CD1c-positive myeloid dendritic cell (primary cell): ENCODE results near the gene ZSCAN2.

Source experiments
- DNase-seq: peaks from one replicate; pipeline ENCODE4 v3.0.0-alpha.2; 2016; ENCODE audit errors: extremely low spot score

Gene ZSCAN2

DNA sequence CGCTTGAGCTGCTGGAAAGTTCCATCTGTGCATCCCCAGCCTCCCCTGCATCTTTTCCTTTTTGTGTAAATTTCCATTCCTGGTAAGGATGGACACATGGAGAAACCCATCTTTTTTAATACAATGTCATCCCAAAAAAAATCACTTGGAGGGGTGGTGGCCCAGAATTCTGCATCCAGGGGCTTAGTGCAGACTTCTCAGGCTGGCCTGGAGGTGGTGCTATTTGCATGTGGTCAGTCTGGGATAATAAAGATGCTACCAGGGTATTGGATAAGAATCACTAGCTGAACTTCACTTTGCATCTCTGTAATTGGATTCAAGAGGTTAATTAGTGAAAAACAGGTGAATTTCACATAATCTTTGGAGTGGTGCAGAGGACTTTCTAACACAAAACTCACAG is 1.8 kb upstream of the ZSCAN2 start:
- no peak for DNase-seq

GRCh38 chr15:84599906-84600305 is 903 bp upstream of the ZSCAN2 start:
- no peak for DNase-seq

GRCh38 chr15:84600331-84600686 is 500 bp upstream of the ZSCAN2 start:
- peak; percentile 89 for DNase-seq

- DNase-seq = no peak
Measured at GRCh38 chr15:84601555-84601838, 688 bp downstream of the ZSCAN2 start.

DNA sequence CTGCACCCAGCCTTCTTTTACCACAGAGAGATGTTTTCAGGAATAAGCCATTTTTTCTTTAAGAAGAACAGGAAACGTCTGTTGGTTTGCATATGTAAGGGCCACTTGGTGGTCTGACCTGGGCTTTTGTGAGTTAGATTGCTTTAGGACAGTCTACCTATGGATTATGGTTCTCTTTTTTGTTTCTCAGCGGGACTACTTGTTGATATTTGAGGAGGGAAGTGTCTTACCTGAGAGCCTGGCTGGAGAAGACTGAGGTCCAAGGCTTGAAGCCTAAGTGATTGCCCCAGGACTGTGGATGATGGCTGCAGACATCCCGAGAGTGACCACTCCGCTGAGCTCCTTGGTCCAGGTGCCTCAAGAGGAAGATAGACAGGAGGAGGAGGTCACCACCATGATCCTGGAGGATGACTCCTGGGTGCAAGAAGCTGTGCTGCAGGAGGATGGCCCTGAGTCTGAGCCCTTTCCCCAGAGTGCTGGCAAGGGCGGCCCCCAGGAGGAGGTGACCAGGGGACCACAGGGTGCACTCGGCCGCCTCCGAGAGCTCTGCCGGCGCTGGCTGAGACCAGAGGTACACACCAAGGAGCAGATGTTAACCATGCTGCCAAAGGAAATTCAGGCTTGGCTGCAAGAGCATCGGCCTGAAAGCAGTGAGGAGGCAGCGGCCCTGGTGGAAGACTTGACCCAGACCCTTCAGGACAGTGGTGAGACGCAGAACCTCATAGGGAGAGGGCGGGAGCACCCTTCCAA is 3.0 kb downstream of the ZSCAN2 start:
- DNase-seq = no peak

DNA sequence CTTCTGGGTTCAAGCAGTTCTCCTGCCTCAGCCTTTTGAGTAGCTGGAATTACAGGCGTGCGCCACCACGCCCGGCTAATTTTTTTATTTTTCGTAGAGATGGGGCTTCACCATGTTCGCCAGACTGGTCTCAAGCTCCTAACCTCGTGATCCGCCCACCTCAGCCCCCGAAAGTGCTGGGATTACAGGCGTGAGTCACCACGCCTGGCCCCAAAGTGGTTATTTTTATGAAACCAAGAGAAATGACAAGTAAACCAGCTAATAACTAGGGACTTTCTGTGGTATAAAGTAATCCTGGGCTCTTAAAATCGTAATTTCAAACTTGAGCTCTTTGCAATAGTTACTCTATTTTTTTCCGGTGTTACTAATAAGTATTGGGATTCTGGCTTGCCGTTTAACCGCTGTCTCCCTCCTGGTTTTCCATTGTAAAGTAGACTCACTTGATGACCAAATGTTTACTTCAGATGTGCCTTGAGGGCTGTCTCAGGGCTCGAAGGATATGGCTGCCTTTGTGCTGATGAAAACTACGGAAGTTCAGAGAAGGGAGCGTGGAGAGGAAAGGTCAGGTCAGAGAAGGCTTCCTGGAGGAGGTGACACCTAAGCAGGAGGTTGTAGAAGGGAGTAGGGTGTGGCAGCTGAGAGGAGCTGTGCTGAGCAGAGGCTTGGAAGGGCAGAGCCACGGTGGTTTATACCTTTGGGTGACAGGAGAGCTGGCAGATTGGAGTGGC is 4.2 kb downstream of the ZSCAN2 start:
- DNase-seq = no peak

GRCh38 chr15:84605554-84605882 is 4.7 kb downstream of the ZSCAN2 start:
- DNase-seq = no peak

DNA sequence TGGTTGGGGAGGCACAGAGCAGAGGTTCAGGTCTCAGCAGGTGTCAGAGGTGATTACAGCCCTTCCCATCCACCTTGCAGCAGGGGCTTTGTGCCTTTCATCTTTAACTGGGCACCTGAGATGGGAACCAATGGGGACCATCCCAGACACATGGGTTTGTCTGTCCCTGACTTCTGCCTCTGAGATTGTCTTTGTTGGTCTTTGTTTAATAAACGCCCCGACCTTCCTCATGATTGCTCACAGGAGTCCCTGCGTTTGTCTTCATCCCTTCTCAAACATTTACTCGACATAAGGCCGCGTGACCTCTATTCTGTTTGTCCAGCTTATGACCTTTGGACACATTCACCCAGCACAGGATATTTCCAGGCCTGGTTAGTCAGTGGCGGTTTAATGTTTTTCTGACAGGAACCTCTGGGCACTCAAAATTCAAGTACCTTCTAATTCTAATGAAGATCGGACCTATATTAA is 5.9 kb downstream of the ZSCAN2 start:
- no peak for DNase-seq

GRCh38 chr15:84608707-84609284 is 8.0 kb downstream of the ZSCAN2 start:
- DNase-seq = no peak

- no peak for DNase-seq
Measured at GRCh38 chr15:84609818-84610525, 9.2 kb downstream of the ZSCAN2 start.

DNA sequence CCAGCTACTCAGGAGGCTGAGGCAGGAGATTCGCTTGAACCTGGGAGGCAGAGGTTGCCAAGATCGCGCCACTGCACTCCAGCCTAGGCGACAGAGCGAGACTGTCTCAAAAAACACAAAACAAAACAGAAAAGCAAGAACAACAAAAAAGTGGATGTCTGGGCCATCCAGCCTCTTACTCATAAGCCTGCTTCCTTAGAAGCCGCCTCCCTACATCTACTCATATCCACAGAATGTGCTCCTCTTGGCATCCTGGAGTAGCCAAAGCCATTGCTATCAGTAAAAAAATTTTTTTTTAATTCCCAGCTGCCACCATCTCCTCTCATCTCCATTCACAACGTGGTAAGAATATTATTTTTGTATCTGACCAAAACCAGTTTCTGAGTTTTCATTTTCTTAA is 10.8 kb downstream of the ZSCAN2 start:
- DNase-seq = no peak

DNA sequence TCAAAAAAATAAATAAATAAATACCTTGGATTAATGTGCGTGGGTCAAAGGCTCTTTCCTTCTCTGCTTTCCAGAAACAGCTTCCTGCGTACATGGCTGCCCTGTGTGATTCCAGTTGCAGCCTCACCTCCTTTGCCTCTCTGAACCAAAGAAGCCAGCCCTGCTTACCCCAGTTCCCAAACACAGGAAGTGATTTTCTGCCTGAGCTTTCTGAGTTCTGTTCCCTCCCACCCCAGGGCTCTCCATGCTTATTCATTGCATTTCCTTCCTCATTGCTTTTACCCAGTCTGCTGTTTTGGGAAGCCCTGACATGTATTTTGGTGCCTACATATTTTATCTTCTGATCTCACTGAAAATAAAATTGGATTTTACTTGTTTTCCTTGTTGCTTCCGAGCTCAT is 15.4 kb downstream of the ZSCAN2 start:
- peak; percentile 60 for DNase-seq

GRCh38 chr15:84620626-84621025 is 19.8 kb downstream of the ZSCAN2 start:
- no peak for DNase-seq

DNA sequence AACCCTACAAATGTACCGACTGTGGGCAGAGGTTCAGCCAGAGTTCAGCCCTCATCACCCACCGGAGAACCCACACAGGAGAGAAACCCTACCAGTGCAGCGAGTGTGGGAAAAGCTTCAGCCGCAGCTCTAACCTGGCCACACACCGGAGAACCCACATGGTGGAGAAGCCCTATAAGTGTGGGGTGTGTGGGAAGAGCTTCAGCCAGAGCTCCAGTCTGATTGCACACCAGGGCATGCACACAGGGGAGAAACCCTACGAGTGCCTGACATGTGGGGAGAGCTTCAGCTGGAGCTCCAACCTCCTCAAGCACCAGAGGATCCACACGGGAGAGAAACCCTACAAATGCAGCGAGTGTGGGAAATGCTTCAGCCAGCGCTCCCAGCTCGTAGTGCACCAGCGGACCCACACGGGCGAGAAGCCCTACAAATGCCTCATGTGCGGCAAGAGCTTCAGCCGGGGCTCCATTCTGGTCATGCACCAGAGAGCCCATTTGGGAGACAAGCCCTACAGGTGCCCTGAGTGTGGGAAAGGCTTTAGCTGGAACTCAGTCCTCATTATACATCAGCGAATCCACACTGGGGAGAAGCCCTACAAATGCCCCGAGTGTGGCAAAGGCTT is 20.7 kb downstream of the ZSCAN2 start:
- DNase-seq = no peak

DNA sequence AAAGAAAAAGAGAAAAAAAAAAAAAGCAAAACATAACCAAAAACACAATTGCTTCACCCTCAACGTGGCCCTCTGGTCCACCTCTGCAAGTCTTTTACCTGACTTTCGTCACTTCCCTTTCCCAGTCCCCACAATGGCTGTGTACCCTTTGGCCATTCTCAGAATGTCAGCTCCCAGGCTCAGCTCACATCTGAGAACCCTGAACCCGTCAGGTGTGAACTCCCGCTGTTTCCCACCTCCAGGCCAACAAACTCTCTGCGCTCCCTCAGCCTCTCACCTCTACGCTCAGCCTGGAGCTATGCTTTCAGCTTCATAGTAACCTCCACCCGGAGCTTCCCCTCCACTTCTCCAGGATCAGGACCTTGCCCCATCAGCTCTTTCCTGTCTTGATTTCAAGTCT is 23.6 kb downstream of the ZSCAN2 start:
- DNase-seq = no peak

DNA sequence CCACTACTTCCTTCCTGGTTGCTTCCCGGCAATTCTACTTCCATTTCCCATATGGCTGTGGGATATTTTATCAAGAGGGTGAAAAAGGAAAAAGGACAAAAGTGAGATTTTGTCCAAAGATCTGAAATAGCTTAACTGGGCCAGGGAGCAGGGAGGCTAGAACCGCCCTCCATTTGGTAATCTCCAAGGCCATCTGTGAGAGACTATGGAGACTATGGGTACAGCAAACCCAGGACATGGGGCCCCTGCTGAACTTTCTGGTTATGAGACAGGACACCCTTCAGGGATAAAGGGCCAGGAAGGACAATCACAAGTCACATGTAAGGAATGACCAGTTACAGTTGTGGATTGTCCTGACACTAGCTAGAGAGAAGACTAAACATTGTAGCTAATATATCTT is 24.3 kb downstream of the ZSCAN2 start:
- DNase-seq = no peak

DNA sequence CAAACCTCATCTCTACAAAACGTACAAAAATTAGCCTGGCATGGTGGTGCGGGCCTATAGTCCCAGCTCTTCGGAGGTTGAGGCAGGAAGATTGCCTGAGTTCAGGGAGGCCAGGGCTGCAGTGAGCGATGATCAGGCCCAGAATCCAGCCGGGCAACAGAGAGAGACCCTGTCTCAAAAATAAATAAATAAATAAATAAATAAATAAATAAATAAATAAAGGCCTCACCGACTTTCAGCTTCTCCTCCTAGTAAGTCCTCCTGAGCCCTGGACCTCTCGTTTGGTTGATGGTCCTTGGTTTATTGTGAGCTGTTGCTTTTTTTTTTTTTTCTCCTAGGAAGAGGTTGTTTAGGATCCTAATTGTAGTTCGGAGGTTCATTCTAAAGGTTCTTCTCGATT is 28.2 kb downstream of the ZSCAN2 start:
- no peak for DNase-seq

DNA sequence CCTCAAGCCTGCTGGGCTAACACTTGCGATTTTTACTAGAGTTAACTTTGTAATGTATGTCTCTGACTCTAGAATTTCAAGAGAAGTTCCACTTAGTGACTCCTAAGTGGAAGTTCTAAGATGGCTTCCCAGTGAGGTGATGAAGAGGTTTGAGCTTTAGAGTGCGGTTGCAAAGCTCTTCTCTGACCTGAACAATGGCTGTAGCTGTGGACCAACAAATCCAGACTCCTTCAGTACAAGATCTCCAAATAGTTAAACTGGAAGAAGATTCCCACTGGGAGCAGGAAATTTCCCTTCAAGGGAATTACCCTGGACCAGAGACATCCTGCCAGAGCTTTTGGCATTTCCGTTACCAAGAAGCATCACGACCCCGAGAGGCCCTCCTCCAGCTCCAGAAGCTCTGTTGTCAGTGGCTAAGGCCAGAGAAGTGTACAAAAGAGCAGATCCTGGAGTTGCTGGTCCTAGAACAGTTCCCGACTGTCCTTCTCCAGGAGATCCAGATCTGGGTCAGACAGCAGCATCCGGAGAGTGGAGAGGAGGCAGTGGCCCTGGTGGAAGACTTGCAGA is 31.0 kb downstream of the ZSCAN2 start:
- DNase-seq = no peak

GRCh38 chr15:84633311-84634227 is 32.8 kb downstream of the ZSCAN2 start:
- peak; percentile 62 for DNase-seq

- no peak for DNase-seq
Measured at GRCh38 chr15:84634228-84634837, 33.5 kb downstream of the ZSCAN2 start.

DNA sequence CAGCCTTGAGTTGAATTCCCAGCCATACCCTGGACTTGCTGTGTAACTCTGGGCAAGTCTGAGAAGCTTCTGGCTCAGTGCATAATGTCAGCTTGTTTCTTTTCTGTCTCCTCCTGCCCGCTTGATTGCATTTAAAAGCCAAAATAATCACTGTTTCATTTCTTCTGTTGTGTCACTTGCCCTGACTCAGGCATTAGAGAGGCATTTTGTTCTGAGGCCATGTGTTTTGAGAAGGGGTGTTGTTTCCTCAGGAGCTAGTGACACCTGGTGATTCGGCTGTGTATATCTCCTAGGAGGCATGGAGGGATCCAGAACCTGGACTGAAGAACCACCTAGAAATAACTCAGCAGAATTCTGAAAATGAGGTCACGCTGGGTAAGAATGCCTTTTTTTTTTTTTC is 37.3 kb downstream of the ZSCAN2 start:
- DNase-seq = no peak
